GM12892 (cell line): ENCODE results near the gene FAM111A.

Experiments
- POLR2A ChIP-seq: IDR thresholded peaks from 2 replicates; pipeline ENCODE4 v1.6.1; 2011; ENCODE audit warnings: low read depth, low read length, control low read depth
- POLR2AphosphoS5 ChIP-seq: IDR thresholded peaks from 2 replicates; pipeline ENCODE4 v1.6.1; 2011; ENCODE audit warnings: low read depth, low read length, control low read depth
- TAF1 ChIP-seq: IDR thresholded peaks from 2 replicates; pipeline ENCODE4 v1.6.1; 2011; ENCODE audit warnings: low read depth, mild to moderate bottlenecking, control low read depth, low read length, borderline replicate concordance

DNA sequence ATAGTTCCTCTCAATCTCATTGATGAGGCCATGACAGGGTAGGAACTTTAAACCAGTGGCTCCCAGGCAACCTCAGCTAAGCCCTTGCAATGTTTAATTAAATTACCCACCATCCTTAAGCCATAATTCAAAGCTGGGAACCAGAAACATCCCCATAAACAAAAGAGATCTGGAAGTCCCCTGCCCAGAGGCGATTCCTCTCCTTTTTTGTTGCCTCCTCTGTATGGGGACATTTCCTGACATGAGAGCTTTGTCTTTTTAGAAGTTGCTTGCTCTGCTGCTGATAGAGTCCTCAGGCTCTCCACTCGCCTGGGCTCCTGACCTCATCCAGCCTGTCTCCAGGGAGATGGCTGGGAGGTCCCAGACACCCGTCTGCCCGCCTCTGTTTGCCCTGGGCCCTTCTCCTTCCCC, 32.4 kb downstream of the FAM111A start:
- TF ChIP-seq POLR2A (no peak), POLR2AphosphoS5 (no peak), TAF1 (no peak)
